Activated CD4-positive, alpha-beta T cell treated with anti-CD3 and anti-CD28 coated beads for 4 hours (primary cell): ENCODE measurements around the gene ERN1.

Experiments used
- DNase-seq, 2 donors: peaks; one replicate each; pipeline ENCODE4 v3.0.0-alpha.2; 2020

The ERN1 gene

DNA sequence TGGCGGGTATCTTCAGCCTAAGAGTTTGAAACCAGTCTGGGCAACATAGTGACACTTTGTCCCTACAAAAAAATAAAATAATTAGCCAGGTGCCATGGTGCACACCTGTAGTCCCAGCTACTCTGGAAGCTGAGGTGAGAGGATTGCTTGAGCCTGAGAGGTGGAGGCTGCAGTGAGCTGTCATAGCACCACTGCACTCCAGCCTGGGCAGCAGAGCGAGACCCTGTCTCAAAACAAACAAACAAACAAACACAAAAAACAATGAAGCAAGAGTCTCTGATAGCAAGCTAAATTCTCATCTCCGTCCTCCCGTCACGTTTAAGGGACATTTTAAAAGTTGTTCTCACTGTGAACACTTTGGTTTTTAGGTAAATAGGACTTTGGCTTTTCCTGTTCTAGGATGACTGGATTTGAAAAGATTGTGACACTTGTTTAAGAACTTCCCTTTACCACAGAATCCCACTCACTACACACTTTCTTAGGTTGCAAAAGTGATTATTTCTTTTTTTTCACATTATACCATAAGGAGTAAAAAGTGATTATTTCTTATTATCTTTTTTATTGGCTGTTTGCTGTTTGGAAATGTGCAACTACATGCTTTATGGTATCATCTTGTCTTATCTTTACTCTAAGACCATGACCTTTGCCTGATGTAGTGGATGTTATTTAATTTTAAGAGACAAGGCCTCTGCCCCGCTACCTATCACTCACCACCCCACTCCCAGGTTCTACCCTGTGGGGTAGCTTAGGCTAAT is 4.4 kb upstream of the ERN1 start:
- no peak for DNase-seq

DNA sequence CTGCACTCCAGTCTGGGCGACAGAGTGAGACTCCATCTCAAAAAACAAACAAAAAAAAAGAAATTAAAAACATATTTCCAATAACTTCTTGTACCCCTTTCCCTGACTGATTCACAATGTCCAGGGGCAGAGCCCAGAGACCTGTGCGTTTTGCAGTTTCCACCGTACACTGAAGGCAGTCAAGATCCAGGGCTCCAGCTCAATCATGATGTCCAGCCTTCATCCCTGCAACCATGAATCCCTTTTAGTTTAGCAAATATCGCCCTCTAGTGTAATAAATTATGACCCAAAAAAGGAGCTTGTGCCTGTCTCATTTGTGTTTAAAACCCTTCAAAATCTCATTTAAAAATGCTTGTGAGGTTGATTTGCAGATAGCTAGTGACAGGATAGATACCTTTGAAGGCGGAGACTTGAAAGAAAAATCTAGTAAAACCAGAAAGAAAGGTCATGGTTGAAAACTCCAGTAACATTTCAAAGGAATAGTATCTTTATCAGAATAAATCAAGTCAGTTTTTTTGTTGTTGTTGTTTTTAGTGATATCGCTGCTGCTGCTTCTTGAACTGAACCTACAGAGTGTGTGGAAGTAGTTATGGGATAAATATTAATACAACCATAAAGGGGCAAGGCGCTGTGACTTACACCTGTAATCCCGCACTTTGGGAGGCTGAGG is 3.7 kb upstream of the ERN1 start:
- no peak for DNase-seq

GRCh38 chr17:64131606-64132270 is 1.8 kb upstream of the ERN1 start:
- no peak for DNase-seq

DNA sequence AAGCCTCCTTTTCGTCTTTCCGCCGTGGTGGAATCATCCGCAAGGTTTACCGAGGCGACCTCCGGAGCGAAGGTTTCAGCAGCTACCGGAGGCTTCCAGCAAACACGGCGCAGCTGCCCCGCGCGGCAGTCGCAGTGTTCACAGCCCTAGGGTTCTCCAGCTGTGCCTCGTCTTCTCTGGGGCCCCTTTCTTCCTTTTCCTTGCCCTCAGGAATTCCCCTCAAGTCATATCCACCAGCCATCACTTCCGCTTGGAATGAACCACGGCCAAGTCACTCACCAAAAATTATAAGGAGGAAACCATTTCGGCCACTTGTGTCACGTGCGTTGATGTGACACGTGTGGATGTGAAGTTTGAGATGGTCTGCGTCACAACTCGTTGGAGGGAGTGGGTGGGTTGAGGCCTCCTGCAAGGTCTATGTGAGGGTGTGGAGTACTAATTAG is 636 bp upstream of the ERN1 start:
- peak; percentile 55 to 65 for DNase-seq

- DNase-seq = no peak
Observed at GRCh38 chr17:64129515-64129764, 504 bp downstream of the ERN1 start.

DNA sequence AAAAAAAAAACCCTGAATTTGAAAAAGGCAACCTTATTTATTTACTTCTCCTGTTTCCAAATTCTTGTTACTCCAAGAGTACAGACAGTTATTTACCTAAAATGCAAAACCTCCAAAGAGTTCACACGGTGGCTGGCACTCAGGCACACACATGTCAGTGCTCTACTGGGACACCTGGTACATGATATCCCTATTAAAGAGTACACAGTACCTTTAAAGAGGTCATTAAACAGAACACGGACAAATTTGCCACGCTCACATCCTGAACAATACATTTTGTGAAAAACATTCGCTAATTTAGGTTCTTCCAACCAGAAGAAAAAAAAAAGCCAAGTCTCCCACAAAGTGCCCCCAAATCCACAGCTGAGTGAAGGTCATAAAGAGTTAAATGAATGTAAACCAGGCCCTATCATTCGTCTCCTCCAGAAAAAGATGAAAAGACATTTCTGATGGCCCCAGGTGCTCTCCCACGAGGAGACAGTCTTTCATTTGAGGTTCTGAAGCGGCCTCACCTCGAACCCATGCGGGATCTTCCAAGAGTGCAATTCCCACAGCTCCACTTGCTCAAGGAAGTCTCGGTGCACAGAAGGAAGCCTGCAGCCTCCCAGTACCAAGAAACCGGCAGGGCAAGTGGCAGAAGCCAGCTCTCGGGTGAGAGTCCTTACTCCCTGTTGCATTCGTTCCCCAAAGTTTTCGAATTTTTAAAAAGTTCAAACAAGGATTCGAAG is 993 bp downstream of the ERN1 start:
- DNase-seq = peak in 1 of 2 donors; percentile 12

DNA sequence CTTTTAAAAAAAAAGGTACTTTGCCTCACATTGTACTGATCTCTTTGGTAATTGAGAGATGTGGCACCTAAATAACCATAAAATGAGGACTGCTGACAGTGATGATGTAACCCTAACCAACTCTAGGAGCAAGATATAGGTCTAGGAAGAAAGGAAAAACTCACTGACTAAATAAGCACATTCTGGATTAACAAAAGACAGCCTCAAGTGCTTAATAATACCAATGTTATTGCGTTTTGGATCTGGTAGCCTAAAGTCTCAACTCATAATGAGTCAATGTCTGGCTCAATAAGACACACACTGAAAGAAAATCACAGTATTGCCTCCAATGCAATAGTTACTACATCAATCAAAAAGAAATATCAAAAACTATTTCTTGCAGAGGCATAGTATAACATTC is 3.0 kb downstream of the ERN1 start:
- DNase-seq = no peak

DNA sequence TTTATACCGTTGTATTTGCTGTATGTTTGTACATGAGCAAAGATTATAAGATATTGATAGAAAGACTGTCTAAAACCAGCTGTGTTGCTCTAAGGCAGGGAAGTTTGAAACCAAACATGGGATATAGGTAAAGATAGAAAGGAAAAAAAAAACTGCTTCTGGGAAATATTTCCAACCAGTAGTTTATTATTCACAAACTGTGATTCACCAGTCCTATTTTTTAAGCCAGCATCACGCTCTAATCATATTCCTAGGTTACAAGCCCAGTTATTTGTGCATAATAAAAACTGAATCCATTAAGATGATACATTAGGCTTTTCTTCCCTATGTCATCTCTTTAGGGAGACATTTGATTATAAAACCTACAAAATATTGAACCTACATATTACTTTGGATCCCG is 4.0 kb downstream of the ERN1 start:
- no peak for DNase-seq

- no peak for DNase-seq
Observed at GRCh38 chr17:64124609-64125008, 5.3 kb downstream of the ERN1 start.

GRCh38 chr17:64123114-64123513 is 6.8 kb downstream of the ERN1 start:
- no peak for DNase-seq

DNA sequence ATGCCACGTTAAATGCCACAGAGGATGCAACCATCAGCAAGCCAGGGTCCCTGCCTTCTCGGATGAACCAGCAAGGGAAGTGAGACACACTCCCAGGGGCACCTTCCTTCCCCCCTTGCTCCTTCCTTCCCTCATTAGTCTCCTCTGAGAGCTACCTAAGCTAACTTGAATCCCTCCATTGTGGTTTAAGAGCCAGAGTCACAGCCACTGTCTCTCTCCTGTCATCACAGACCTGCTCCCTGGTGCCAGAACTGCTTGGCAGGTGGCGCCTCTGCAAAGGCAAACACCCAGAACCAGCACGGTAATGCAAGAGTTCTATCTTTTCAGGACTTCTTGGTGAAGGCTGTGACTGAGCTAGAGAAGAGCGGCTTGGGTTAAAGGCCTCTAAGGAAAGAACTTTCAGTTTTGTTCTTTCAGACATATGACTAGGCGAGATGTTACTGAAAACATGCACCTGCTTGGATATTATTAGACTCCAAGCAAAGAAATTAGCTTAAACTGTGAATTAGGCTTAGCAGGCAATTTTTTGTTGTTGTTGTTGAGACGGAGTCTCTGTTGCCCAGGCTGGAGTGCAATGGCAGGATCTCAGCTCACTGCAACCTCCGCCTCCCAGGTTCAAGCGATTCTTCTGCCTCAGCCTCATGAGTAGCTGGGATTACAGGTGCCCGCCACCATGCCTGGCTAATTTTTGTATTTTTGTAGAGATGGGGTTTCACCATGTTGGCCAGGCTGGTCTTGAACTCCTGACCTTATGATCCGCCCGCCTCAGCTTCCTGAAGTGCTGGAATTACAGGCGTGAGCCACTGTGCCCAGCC is 8.8 kb downstream of the ERN1 start:
- DNase-seq = peak; percentile 14 to 20

GRCh38 chr17:64120159-64120810 is 9.7 kb downstream of the ERN1 start:
- no peak for DNase-seq

GRCh38 chr17:64117981-64118979 is 11.7 kb downstream of the ERN1 start:
- DNase-seq = no peak

- no peak for DNase-seq
Observed at GRCh38 chr17:64115822-64116534, 14.0 kb downstream of the ERN1 start.

GRCh38 chr17:64115043-64115698 is 14.8 kb downstream of the ERN1 start:
- no peak for DNase-seq

DNA sequence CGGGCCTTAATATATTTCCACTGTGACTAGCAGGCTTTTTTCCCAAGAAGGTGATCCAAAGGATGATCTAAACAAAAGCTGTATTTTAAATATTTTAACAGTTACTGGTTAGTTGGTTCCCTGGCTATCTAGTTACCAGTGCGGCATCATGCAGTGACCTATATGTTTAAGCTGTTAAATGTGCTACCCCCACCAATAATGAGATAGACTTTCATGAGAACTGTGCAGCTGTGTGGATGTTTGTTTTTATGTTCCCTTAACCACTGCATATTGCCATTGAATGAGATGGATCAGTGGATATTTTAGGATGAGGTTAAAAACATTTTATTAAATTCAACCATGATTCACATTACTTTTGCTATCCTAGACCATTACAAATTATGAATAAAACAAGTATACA is 16.9 kb downstream of the ERN1 start:
- no peak for DNase-seq

DNA sequence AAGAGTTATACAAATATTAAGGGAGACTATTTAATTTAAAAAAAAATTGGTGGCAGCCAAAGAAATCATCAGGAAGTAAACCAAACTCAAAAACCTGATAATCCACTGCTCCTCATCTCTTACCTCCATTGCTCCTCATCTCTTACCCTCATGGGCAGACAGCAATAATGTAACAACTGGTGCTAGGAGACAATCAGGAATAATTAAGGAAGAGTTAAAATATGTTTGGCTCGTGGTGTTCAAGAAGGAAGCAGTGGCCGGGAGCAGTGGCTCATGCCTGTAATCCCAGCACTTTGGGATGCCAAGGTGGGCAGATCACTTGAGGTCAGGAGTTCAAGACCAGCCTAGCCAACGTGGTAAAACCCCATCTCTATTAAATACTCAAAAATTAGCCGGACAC is 18.1 kb downstream of the ERN1 start:
- DNase-seq = no peak

DNA sequence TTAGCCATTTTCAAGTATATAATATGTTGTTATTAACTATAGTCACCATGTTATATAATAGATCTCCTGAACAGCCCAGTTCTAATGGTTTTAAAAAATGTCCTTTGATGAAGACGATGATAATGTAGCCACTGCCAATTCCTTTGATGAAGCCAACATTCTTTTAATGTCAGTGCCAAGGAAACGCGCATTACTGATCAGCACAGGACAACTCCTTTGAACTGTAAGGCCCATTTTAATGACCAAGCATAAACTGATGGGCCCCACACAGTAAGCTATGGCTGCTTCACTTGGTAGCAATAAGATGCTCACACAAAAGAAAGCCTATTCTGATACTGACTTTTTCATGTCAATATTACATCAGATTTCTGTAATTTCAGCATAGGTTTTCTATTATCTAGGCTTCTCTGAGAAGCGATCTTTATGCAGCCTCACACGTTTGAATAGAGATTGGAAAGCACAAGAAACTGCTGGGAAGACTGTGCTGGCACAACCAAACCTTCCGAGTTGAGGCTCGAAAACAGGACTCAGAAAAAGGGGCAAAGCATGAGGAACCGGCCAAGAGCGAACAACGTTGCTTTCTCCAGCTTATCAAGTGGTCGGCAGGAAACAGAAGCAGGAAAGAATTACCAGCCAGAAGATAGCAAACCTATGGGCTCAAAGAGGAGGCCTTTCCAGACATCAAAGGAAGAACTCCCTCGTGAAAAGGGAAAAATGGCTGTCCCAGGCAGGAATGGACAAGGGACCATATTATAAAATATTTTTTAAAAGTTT is 19.4 kb downstream of the ERN1 start:
- DNase-seq = no peak

DNA sequence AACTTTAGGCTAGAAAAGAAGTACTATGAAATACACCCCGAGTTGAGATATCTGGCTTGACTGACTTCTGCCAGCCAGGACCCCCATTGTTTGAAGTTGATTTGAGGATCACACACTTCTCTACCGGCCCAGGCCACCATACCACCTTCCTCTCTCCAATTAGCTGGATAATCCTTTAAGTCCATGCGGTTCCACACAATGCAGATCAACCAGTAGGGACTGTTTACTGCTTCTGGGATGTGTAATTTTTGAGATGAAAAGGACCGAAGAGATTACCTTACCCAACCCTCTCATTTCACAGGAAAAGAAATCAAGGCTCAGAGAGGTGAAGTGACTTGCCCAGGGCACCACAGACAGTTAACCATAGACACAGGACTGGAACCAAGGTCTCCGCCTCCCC is 20.5 kb downstream of the ERN1 start:
- DNase-seq = no peak
